Left colon (tissue), 2 donors: ENCODE data around the gene CROCC2. TPM values are rescaled to one million over a fixed set of nuclear protein-coding genes. Genes with fewer than 3 reads are reported as not detected.

Experiments
- ATAC-seq: fragments of 200-7000 bp; cut with Tn5 transposase; one replicate; pipeline ENCODE4 v1.9.1; 2020; ENCODE audit warnings: mild to moderate bottlenecking, moderate library complexity
- DNase-seq, 2 donors: peaks; one replicate each; pipeline ENCODE4 v3.0.0-alpha.2; 2020
- intact Hi-C, 2 donors: fragments of 100-400 bp; cut with DNase I in 1 of 2; cut with micrococcal nuclease in 1 of 2; formaldehyde crosslinking; loops; one replicate each; pipeline versions ENCODE4 v1.11.2 to v1.14.0; 2022; cut with DNase I, micrococcal nuclease
- total RNA-seq, 2 donors: library from RNA; stranded (reverse); fragmentation: NEBNext Ultra II Directional; extraction: Animal tissue kit (Norgen Biotek cat#: 25700); gene quantifications; one replicate each; pipeline ENCODE4 v1.2.1, GENCODE V29; 2021
- donor health status: DM: no; HTN: no; CAD: no.
- donor health status: DM: yes; HTN: yes; CAD: no.

CROCC2 gene
- total RNA-seq, 2 donors from 2014 or later, result 0.06 TPM; not detected in 1

- DNase-seq, result peak; percentile 76 to 89
- peak; percentile 83 for ATAC-seq
Observed at GRCh38 chr2:240873805-240874714, 32.1 kb upstream of the CROCC2 start.

GRCh38 chr2:240874715-240875227 is 31.4 kb upstream of the CROCC2 start:
- ATAC-seq, result no peak
- intact Hi-C loops, result no loop called here
- peak in 1 of 2 donors; percentile 32 for DNase-seq

More at GRCh38 chr2:240873805-240874714, 32.1 kb upstream of the CROCC2 start:
- intact Hi-C loops, result no loop called here

GRCh38 chr2:240875228-240876034 is 30.7 kb upstream of the CROCC2 start:
- intact Hi-C loops, result no loop called here
- ATAC-seq (no peak), DNase-seq (peak in 1 of 2 donors; percentile 25)

- ATAC-seq (peak; percentile 7), DNase-seq (peak in 1 of 2 donors; percentile 34)
- intact Hi-C loops, result no loop called here
Observed at GRCh38 chr2:240876035-240876474, 30.1 kb upstream of the CROCC2 start.

- intact Hi-C loops, result no loop called here
- ATAC-seq (peak; percentile 80), DNase-seq (peak; percentile 84 to 92)
Observed at GRCh38 chr2:240876475-240877251, 29.5 kb upstream of the CROCC2 start.

- DNase-seq, result peak in 1 of 2 donors; percentile 26
- intact Hi-C loops, result no loop called here
- no peak for ATAC-seq
Observed at GRCh38 chr2:240877460-240878340, 28.4 kb upstream of the CROCC2 start.

- intact Hi-C loops, result no loop called here
- DNase-seq (no peak), ATAC-seq (no peak)
Observed at GRCh38 chr2:240878341-240878936, 27.7 kb upstream of the CROCC2 start.

- DNase-seq (no peak), ATAC-seq (no peak)
- intact Hi-C loops, result no loop called here
Observed at GRCh38 chr2:240879105-240879504, 27.0 kb upstream of the CROCC2 start.

GRCh38 chr2:240881913-240882312 is 24.2 kb upstream of the CROCC2 start:
- ATAC-seq (peak; percentile 24), DNase-seq (no peak)
- intact Hi-C loops, result no loop called here

GRCh38 chr2:240884221-240884620 is 21.9 kb upstream of the CROCC2 start:
- ATAC-seq (no peak), DNase-seq (no peak)
- intact Hi-C loops, result no loop called here

GRCh38 chr2:240884745-240885144 is 21.4 kb upstream of the CROCC2 start:
- DNase-seq, result no peak
- no peak for ATAC-seq
- intact Hi-C loops, result no loop called here

- DNase-seq, result peak in 1 of 2 donors; percentile 16
- intact Hi-C loops, result no loop called here
- ATAC-seq, result no peak
Observed at GRCh38 chr2:240885566-240885965, 20.6 kb upstream of the CROCC2 start.

- DNase-seq, result no peak
- ATAC-seq, result no peak
- intact Hi-C loops, result no loop called here
Observed at GRCh38 chr2:240886023-240886565, 20.0 kb upstream of the CROCC2 start.

- peak in 1 of 2 donors; percentile 22 for DNase-seq
- ATAC-seq, result no peak
- intact Hi-C loops, result no loop called here
Observed at GRCh38 chr2:240886678-240887609, 19.2 kb upstream of the CROCC2 start.

- peak in 1 of 2 donors; percentile 19 for DNase-seq
- ATAC-seq, result no peak
- intact Hi-C loops, result no loop called here
Observed at GRCh38 chr2:240887631-240888030, 18.5 kb upstream of the CROCC2 start.
